Transverse colon (tissue), 4 donors: ENCODE results near the gene ORM1.
"Not testable (repeated sequence)": the region's sequence is repeated elsewhere in the genome, so short reads cannot be mapped to it uniquely, and the experiment has no call there.

Experiments used
- EP300 ChIP-seq: sonication (generic); formaldehyde crosslinking; IDR thresholded peaks from one replicate; pipeline ENCODE4 v1.6.1; 2017; ENCODE audit warnings: antibody characterized with exemption, low read depth
- POLR2A ChIP-seq: fragments of 450-650 bp; IDR thresholded peaks from one replicate; pipeline ENCODE4 v1.6.1; 2016; ENCODE audit warnings: antibody characterized with exemption, mild to moderate bottlenecking, moderate library complexity
- POLR2AphosphoS5 ChIP-seq, 3 donors: sonication (generic); formaldehyde crosslinking; IDR thresholded peaks; one replicate each; pipeline ENCODE4 v1.6.1; 2016; ENCODE audit warnings: antibody characterized with exemption in 3 of 3
- TF ChIP-seq, protein P1 (sequence below), 5 experiments: fragments of 200-600 bp in 3 of 5; fragments of 450-650 bp in 2 of 5; sonication (generic) in 3 of 5; IDR thresholded peaks; 1 replicate in 2 of 5; 2 replicates in 3 of 5; pipeline ENCODE4 v1.5.1; 2016 to 2017; ENCODE audit warnings: antibody characterized with exemption in 5 of 5, inconsistent platforms in 3 of 5, mild to moderate bottlenecking in 2 of 5, moderate library complexity in 1 of 5

DNA sequence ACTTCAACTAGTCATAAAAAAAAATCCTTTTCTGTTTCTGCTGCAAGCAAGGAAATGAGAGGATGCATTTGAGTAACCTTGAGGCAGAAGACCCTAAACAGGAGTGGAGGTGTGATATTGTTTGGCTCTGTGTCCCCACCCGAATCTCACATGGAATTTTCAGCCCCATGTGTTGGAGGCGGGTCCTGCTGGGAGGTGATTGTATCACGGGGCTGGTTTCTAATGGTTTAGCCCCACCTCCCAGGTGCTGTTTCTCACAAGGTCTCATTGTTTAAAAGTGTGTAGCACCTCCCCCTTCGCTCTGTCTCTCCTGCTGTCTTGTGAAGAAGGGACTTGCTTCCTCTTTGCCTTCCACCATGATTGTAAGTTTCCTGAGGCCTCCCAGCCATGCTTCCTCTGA lies 10.8 kb downstream of the ORM1 start:
- TF ChIP-seq, protein P1, sequence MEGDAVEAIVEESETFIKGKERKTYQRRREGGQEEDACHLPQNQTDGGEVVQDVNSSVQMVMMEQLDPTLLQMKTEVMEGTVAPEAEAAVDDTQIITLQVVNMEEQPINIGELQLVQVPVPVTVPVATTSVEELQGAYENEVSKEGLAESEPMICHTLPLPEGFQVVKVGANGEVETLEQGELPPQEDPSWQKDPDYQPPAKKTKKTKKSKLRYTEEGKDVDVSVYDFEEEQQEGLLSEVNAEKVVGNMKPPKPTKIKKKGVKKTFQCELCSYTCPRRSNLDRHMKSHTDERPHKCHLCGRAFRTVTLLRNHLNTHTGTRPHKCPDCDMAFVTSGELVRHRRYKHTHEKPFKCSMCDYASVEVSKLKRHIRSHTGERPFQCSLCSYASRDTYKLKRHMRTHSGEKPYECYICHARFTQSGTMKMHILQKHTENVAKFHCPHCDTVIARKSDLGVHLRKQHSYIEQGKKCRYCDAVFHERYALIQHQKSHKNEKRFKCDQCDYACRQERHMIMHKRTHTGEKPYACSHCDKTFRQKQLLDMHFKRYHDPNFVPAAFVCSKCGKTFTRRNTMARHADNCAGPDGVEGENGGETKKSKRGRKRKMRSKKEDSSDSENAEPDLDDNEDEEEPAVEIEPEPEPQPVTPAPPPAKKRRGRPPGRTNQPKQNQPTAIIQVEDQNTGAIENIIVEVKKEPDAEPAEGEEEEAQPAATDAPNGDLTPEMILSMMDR (IDR thresholded peaks at IDR 0.05) = not testable (repeated sequence)
- not testable (repeated sequence) for TF ChIP-seq POLR2A; EP300; POLR2AphosphoS5 (IDR thresholded peaks at IDR 0.05)
